Activated CD8-positive, alpha-beta T cell treated with anti-CD3 and anti-CD28 coated beads, Interleukin-2, amount 10 ng/mL, durations not matched to agents 7 days and 5 days (primary cell): ENCODE data around the gene HOXB7. TPM values are rescaled to one million over a fixed set of nuclear protein-coding genes. Genes with fewer than 3 reads are reported as not detected.

Experiments used
- ATAC-seq: fragments of 150-1000 bp; cut with Tn5 transposase; one replicate; pipeline ENCODE4 v1.10.0; 2021; ENCODE audit warnings: moderate library complexity
- CTCF ChIA-PET: fragments of 350-600 bp; sonication (Branson Sonifier 250); formaldehyde crosslinking; loops from one replicate; lab custom pipeline; 2021; ENCODE audit warnings: antibody characterized with exemption; lab: Charles Lee
- POLR2A ChIA-PET: fragments of 350-600 bp; sonication (Branson Sonifier 250); formaldehyde crosslinking; loops from one replicate; lab custom pipeline; 2021; ENCODE audit warnings: antibody characterized with exemption; lab: Charles Lee
- DNase-seq: peaks from one replicate; pipeline ENCODE4 v3.0.0-alpha.2; 2020
- H3K27ac Mint-ChIP-seq: one replicate; pipeline ENCODE4 v1.8.0; 2021; ENCODE audit warnings: mild to moderate bottlenecking, mixed read lengths
- H3K27me3 Mint-ChIP-seq: one replicate; pipeline ENCODE4 v1.8.0; 2021; ENCODE audit warnings: low read depth, mixed read lengths
- H3K36me3 Mint-ChIP-seq: one replicate; pipeline ENCODE4 v1.8.0; 2021; ENCODE audit warnings: low read depth, mixed read lengths
- H3K4me1 Mint-ChIP-seq: one replicate; pipeline ENCODE4 v1.8.0; 2021; ENCODE audit warnings: low read depth, mixed read lengths
- H3K4me3 Mint-ChIP-seq: one replicate; pipeline ENCODE4 v1.8.0; 2021; ENCODE audit warnings: mild to moderate bottlenecking, mixed read lengths
- H3K9me3 Mint-ChIP-seq: one replicate; pipeline ENCODE4 v1.8.0; 2022; ENCODE audit warnings: mixed read lengths; ENCODE audit not compliant: insufficient read depth
- total RNA-seq, 2 experiments: library from RNA; stranded (reverse); gene quantifications; one replicate each; pipeline ENCODE4 v1.2.3, GENCODE V29; 2021

The HOXB7 gene
- total RNA-seq, 2 experiments from 2014 or later: 0.87 to 0.91 TPM

GRCh38 chr17:48570325-48571023 lies 40.3 kb downstream of the HOXB7 start:
- ChIA-PET POLR2A (interaction anchor here (0.7 kb wide), 1 partner anchor 70 kb away, joined by 3 read pairs; no protein-coding TSS in a partner anchor), CTCF (interaction anchor here (1.6 kb wide), 1 partner anchor 218 kb away, joined by 4 read pairs; no protein-coding TSS in a partner anchor)
- Mint-ChIP-seq H3K9me3 (no peaks in the 10 kb centered on the region), H3K36me3 (peaks cover 13% of the 10 kb centered on the region), H3K27me3 (peaks cover 6% of the 10 kb centered on the region), H3K4me3 (no peak overlapping the region), H3K27ac (no peak overlapping the region), H3K4me1 (peaks cover 14% of the 10 kb centered on the region)
- DNase-seq (no peak), ATAC-seq (no peak)

- POLR2A ChIA-PET: interaction anchor here (0.7 kb wide), 1 partner anchor 70 kb away, joined by 3 read pairs; no protein-coding TSS in a partner anchor
- Mint-ChIP-seq H3K27me3 (peaks cover 6% of the 10 kb centered on the region), H3K4me3 (no peak overlapping the region), H3K36me3 (peaks cover 9% of the 10 kb centered on the region), H3K4me1 (peaks cover 9% of the 10 kb centered on the region), H3K27ac (no peak overlapping the region), H3K9me3 (no peaks in the 10 kb centered on the region)
- DNase-seq (no peak), ATAC-seq (no peak)
- CTCF ChIA-PET: interaction anchor here (1.6 kb wide), 1 partner anchor 217 kb away, joined by 4 read pairs; no protein-coding TSS in a partner anchor
Measured at GRCh38 chr17:48569674-48570324, 41.0 kb downstream of the HOXB7 start.

GRCh38 chr17:48569240-48569582 lies 41.6 kb downstream of the HOXB7 start:
- Mint-ChIP-seq H3K27me3 (peaks cover 10% of the 10 kb centered on the region), H3K4me3 (no peak overlapping the region), H3K27ac (no peak overlapping the region), H3K9me3 (no peaks in the 10 kb centered on the region), H3K36me3 (peaks cover 9% of the 10 kb centered on the region), H3K4me1 (peaks cover 9% of the 10 kb centered on the region)
- ChIA-PET CTCF (no interaction called here), POLR2A (no interaction called here)
- DNase-seq: no peak
- no peak for ATAC-seq

GRCh38 chr17:48568499-48569239 lies 42.1 kb downstream of the HOXB7 start:
- POLR2A ChIA-PET: no interaction called here
- CTCF ChIA-PET: interaction anchor here (1.2 kb wide), 1 partner anchor 233 kb away, joined by 5 read pairs; no protein-coding TSS in a partner anchor
- H3K4me1 Mint-ChIP-seq: peaks cover 8% of the 10 kb centered on the region
- H3K27ac Mint-ChIP-seq: no peak overlapping the region
- H3K27me3 Mint-ChIP-seq: peaks cover 10% of the 10 kb centered on the region
- H3K4me3 Mint-ChIP-seq: no peak overlapping the region
- ATAC-seq (no peak), DNase-seq (no peak)
- no peaks in the 10 kb centered on the region for H3K9me3 Mint-ChIP-seq
- H3K36me3 Mint-ChIP-seq: peaks cover 9% of the 10 kb centered on the region

GRCh38 chr17:48567646-48568354 lies 43.0 kb downstream of the HOXB7 start:
- no peaks in the 10 kb centered on the region for H3K9me3 Mint-ChIP-seq
- POLR2A ChIA-PET: no interaction called here
- no peaks in the 10 kb centered on the region for H3K4me1 Mint-ChIP-seq
- ATAC-seq (no peak), DNase-seq (no peak)
- CTCF ChIA-PET: interaction anchor here (0.9 to 1.2 kb wide), 2 partner anchors 15 to 232 kb away, joined by 3 to 5 read pairs; no protein-coding TSS in a partner anchor
- peaks cover 9% of the 10 kb centered on the region for H3K36me3 Mint-ChIP-seq
- H3K27ac Mint-ChIP-seq: no peak overlapping the region
- H3K27me3 Mint-ChIP-seq: peaks cover 10% of the 10 kb centered on the region
- H3K4me3 Mint-ChIP-seq: no peak overlapping the region

- DNase-seq (no peak), ATAC-seq (no peak)
- CTCF ChIA-PET: interaction anchor here (0.9 to 1.2 kb wide), 2 partner anchors 16 to 231 kb away, joined by 3 to 5 read pairs; no protein-coding TSS in a partner anchor
- H3K4me1 Mint-ChIP-seq: peaks cover 4% of the 10 kb centered on the region
- H3K36me3 Mint-ChIP-seq: peaks cover 11% of the 10 kb centered on the region
- no peak overlapping the region for H3K4me3 Mint-ChIP-seq
- H3K27me3 Mint-ChIP-seq: peaks cover 10% of the 10 kb centered on the region
- no peaks in the 10 kb centered on the region for H3K9me3 Mint-ChIP-seq
- POLR2A ChIA-PET: no interaction called here
- H3K27ac Mint-ChIP-seq: no peak overlapping the region
Measured at GRCh38 chr17:48567209-48567608, 43.6 kb downstream of the HOXB7 start.

GRCh38 chr17:48566717-48567116 lies 44.1 kb downstream of the HOXB7 start:
- POLR2A ChIA-PET: no interaction called here
- Mint-ChIP-seq H3K27ac (no peak overlapping the region), H3K4me3 (no peak overlapping the region), H3K27me3 (peaks cover 10% of the 10 kb centered on the region), H3K4me1 (peaks cover 9% of the 10 kb centered on the region), H3K36me3 (peaks cover 16% of the 10 kb centered on the region), H3K9me3 (no peaks in the 10 kb centered on the region)
- no peak for ATAC-seq
- CTCF ChIA-PET: no interaction called here
- DNase-seq: no peak

- Mint-ChIP-seq H3K4me3 (no peak overlapping the region), H3K36me3 (peaks cover 19% of the 10 kb centered on the region), H3K9me3 (no peaks in the 10 kb centered on the region), H3K27ac (no peak overlapping the region), H3K27me3 (peaks cover 10% of the 10 kb centered on the region), H3K4me1 (peaks cover 15% of the 10 kb centered on the region)
- DNase-seq (no peak), ATAC-seq (no peak)
- CTCF ChIA-PET: interaction anchor here (0.8 kb wide), 1 partner anchor 229 kb away, joined by 3 read pairs; no protein-coding TSS in a partner anchor
- POLR2A ChIA-PET: no interaction called here
Measured at GRCh38 chr17:48565925-48566710, 44.7 kb downstream of the HOXB7 start.

- Mint-ChIP-seq H3K27me3 (peaks cover 10% of the 10 kb centered on the region), H3K4me1 (peaks cover 20% of the 10 kb centered on the region), H3K4me3 (no peak overlapping the region), H3K27ac (no peak overlapping the region), H3K9me3 (no peaks in the 10 kb centered on the region), H3K36me3 (peaks cover 20% of the 10 kb centered on the region)
- CTCF ChIA-PET: no interaction called here
- POLR2A ChIA-PET: interaction anchor here (0.6 kb wide), 1 partner anchor 320 kb away, joined by 4 read pairs; no protein-coding TSS in a partner anchor
- ATAC-seq (no peak), DNase-seq (no peak)
Measured at GRCh38 chr17:48565022-48565554, 45.7 kb downstream of the HOXB7 start.

GRCh38 chr17:48564188-48565021 lies 46.4 kb downstream of the HOXB7 start:
- CTCF ChIA-PET: no interaction called here
- DNase-seq: no peak
- Mint-ChIP-seq H3K27me3 (peaks cover 10% of the 10 kb centered on the region), H3K4me3 (no peak overlapping the region), H3K27ac (no peak overlapping the region), H3K36me3 (peaks cover 20% of the 10 kb centered on the region), H3K4me1 (peaks cover 20% of the 10 kb centered on the region), H3K9me3 (no peaks in the 10 kb centered on the region)
- no peak for ATAC-seq
- POLR2A ChIA-PET: interaction anchor here (0.5 kb wide), 1 partner anchor 10 kb away, joined by 3 read pairs; no protein-coding TSS in a partner anchor
